ENCODE data around the gene PHEX.

The PHEX gene

GRCh38 chrX:22095856-22096255 lies 63.7 kb downstream of the PHEX start:
- peaks cover 0 to 7% of the 10 kb centered on the region in 2 donors for H3K4me1 Mint-ChIP-seq
- H3K4me3 Mint-ChIP-seq: no peak overlapping the region
- H3K36me3 Mint-ChIP-seq: peaks cover 18 to 37% of the 10 kb centered on the region in 2 donors
- ATAC-seq (replicated peaks): no peak
- DNase-seq: no peak
- H3K9me3 Mint-ChIP-seq: peaks cover 0 to 1% of the 10 kb centered on the region in 2 donors
- H3K27me3 Mint-ChIP-seq: no peaks in the 10 kb centered on the region
- no peak overlapping the region for H3K27ac Mint-ChIP-seq

- peaks cover 7 to 28% of the 10 kb centered on the region in 2 donors for H3K36me3 Mint-ChIP-seq
- DNase-seq (no peak), ATAC-seq (replicated peaks) (no peak)
- no peaks in the 10 kb centered on the region for H3K27me3 Mint-ChIP-seq
- H3K9me3 Mint-ChIP-seq: peaks cover 0 to 1% of the 10 kb centered on the region in 2 donors
- no peak overlapping the region for H3K27ac Mint-ChIP-seq
- no peaks in the 10 kb centered on the region for H3K4me1 Mint-ChIP-seq
- H3K4me3 Mint-ChIP-seq: no peak overlapping the region
Observed at GRCh38 chrX:22097012-22097694, 65.0 kb downstream of the PHEX start.

DNA sequence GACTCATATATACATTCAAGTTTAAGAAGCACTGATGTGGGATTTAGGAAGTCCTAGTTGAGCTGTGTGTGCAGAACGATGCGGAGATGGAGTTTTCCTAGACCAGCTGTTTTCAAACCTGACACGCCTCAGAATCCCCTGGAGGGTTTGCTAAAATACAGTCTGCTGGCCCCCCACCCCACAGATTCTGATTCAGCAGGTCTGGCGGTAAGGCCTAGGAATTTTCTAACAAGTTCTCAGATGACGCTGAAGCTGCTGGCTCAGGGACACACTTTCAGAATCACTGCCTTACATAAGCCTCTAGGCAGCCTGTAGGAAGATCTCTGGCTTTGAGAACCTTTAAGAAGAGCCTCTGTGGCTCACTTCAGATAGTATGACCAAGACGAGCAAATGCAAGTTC lies 73.1 kb downstream of the PHEX start:
- Mint-ChIP-seq H3K9me3 (peaks cover 0 to 4% of the 10 kb centered on the region in 2 donors), H3K4me3 (no peak overlapping the region), H3K36me3 (peaks cover 8 to 15% of the 10 kb centered on the region in 2 donors), H3K27ac (no peak overlapping the region), H3K27me3 (no peaks in the 10 kb centered on the region), H3K4me1 (no peaks in the 10 kb centered on the region)
- DNase-seq: no peak
- no peak for ATAC-seq (replicated peaks)

DNA sequence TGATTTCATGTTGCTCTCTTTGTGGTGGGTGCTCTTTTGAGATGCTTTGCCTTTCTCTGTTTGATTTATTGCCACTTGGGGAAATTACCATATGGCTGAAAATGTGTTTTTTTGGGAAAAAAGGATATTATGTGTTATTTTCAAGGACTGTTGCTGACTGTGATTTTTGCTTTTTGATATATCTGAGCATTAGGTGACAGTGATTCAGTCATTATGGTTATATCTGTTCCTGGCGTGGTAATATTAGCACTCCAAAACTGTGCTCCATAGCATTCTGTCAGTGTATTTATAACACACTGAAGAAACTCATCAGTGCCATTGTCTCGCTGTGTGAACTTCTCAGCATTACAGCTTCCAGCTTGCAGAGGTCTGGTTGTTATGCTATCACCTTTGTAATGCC lies 73.8 kb downstream of the PHEX start:
- no peaks in the 10 kb centered on the region for H3K4me1 Mint-ChIP-seq
- no peak for ATAC-seq (replicated peaks)
- peaks cover 0 to 4% of the 10 kb centered on the region in 2 donors for H3K9me3 Mint-ChIP-seq
- no peak for DNase-seq
- no peak overlapping the region for H3K27ac Mint-ChIP-seq
- H3K36me3 Mint-ChIP-seq: peaks cover 5 to 11% of the 10 kb centered on the region in 2 donors
- no peaks in the 10 kb centered on the region for H3K27me3 Mint-ChIP-seq
- no peak overlapping the region for H3K4me3 Mint-ChIP-seq

- Mint-ChIP-seq H3K9me3 (no peaks in the 10 kb centered on the region), H3K27ac (no peak overlapping the region), H3K4me1 (no peaks in the 10 kb centered on the region), H3K27me3 (no peaks in the 10 kb centered on the region), H3K36me3 (peaks cover 0 to 8% of the 10 kb centered on the region in 2 donors), H3K4me3 (no peak overlapping the region)
- ATAC-seq (replicated peaks): no peak
- DNase-seq: no peak
Observed at GRCh38 chrX:22109442-22109841, 77.3 kb downstream of the PHEX start.

DNA sequence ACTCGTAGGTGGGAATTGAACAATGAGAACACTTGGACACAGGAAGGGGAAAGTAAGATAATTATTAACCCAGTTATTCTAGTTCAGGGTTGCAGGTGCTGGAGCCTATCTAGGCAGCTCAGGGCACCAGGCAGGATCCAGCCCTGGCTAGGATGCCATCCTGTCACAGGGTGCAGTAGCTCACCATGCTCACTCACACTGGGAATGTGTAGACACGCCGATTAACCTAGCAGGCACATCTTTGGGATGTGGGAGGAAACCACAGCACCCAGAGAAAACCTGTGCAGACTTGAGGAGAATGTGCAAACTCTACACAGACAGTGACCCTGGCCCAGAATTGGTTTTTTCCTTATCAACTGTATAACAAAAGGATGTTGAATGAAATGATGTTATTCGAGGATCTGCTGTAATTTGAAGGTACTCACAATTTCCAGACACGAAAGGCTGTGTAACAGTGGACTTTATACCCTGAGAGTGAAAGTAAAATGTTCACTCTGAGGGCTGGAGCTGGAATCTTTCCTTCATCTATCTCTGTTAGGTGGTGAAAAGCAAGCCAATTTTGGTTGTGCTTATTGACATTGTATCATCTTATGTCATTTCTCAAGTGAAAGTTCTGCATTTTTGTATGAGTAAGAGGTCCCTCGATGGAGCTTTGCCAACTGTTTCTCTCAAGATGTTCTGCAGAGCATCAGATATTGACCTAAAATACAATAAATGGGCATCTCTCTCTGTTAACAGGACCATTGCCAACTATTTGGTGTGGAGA lies 78.8 kb downstream of the PHEX start:
- DNase-seq (no peak), ATAC-seq (replicated peaks) (no peak)
- Mint-ChIP-seq H3K9me3 (peaks cover 0 to 2% of the 10 kb centered on the region in 2 donors), H3K27ac (no peak overlapping the region), H3K36me3 (peaks cover 0 to 10% of the 10 kb centered on the region in 2 donors), H3K4me1 (no peaks in the 10 kb centered on the region), H3K4me3 (no peak overlapping the region), H3K27me3 (no peaks in the 10 kb centered on the region)

- ATAC-seq (replicated peaks) (no peak), DNase-seq (no peak)
- Mint-ChIP-seq H3K36me3 (peaks cover 2 to 10% of the 10 kb centered on the region in 2 donors), H3K27me3 (peaks cover 0 to 4% of the 10 kb centered on the region in 2 donors), H3K9me3 (peaks cover 2 to 3% of the 10 kb centered on the region in 2 donors), H3K4me3 (no peak overlapping the region), H3K4me1 (peaks cover 0 to 2% of the 10 kb centered on the region in 2 donors), H3K27ac (no peak overlapping the region)
Observed at GRCh38 chrX:22116605-22117546, 84.8 kb downstream of the PHEX start.

- Mint-ChIP-seq H3K36me3 (peaks cover 2 to 8% of the 10 kb centered on the region in 2 donors), H3K4me3 (no peak overlapping the region), H3K9me3 (peaks cover 2 to 3% of the 10 kb centered on the region in 2 donors), H3K4me1 (peaks cover 0 to 2% of the 10 kb centered on the region in 2 donors), H3K27me3 (peaks cover 0 to 4% of the 10 kb centered on the region in 2 donors), H3K27ac (no peak overlapping the region)
- DNase-seq (no peak), ATAC-seq (replicated peaks) (no peak)
Observed at GRCh38 chrX:22117633-22118032, 85.5 kb downstream of the PHEX start.

GRCh38 chrX:22118161-22118830 lies 86.2 kb downstream of the PHEX start:
- no peak for DNase-seq
- Mint-ChIP-seq H3K27ac (no peak overlapping the region), H3K4me1 (peaks cover 0 to 2% of the 10 kb centered on the region in 2 donors), H3K36me3 (peaks cover 2 to 8% of the 10 kb centered on the region in 2 donors), H3K27me3 (peaks cover 0 to 4% of the 10 kb centered on the region in 2 donors), H3K4me3 (no peak overlapping the region), H3K9me3 (peaks cover 2 to 3% of the 10 kb centered on the region in 2 donors)
- no peak for ATAC-seq (replicated peaks)

GRCh38 chrX:22121161-22121560 lies 89.0 kb downstream of the PHEX start:
- H3K27ac Mint-ChIP-seq: no peak overlapping the region
- H3K27me3 Mint-ChIP-seq: peaks cover 0 to 6% of the 10 kb centered on the region in 2 donors
- peaks cover under 1 to 3% of the 10 kb centered on the region in 2 donors for H3K4me1 Mint-ChIP-seq
- DNase-seq: no peak
- no peak overlapping the region for H3K4me3 Mint-ChIP-seq
- peaks cover 2 to 3% of the 10 kb centered on the region in 2 donors for H3K36me3 Mint-ChIP-seq
- ATAC-seq (replicated peaks): no peak
- H3K9me3 Mint-ChIP-seq: peaks cover 0 to 3% of the 10 kb centered on the region in 2 donors

GRCh38 chrX:22122510-22122909 lies 90.4 kb downstream of the PHEX start:
- peaks cover 0 to 12% of the 10 kb centered on the region in 2 donors for H3K27me3 Mint-ChIP-seq

GRCh38 chrX:22124098-22124497 lies 92.0 kb downstream of the PHEX start:
- Mint-ChIP-seq H3K36me3 (peaks cover 0 to 2% of the 10 kb centered on the region in 2 donors), H3K4me3 (no peak overlapping the region), H3K9me3 (no peaks in the 10 kb centered on the region), H3K27me3 (peaks cover 0 to 14% of the 10 kb centered on the region in 2 donors), H3K4me1 (peaks cover 2 to 5% of the 10 kb centered on the region in 2 donors), H3K27ac (no peak overlapping the region)
- ATAC-seq (replicated peaks) (no peak), DNase-seq (no peak)

More at GRCh38 chrX:22122510-22122909, 90.4 kb downstream of the PHEX start:
- H3K4me1 Mint-ChIP-seq: peaks cover 3 to 5% of the 10 kb centered on the region in 2 donors
- no peak overlapping the region for H3K27ac Mint-ChIP-seq
- DNase-seq (no peak), ATAC-seq (replicated peaks) (no peak)
- no peak overlapping the region for H3K4me3 Mint-ChIP-seq
- peaks cover 0 to 3% of the 10 kb centered on the region in 2 donors for H3K9me3 Mint-ChIP-seq
- peaks cover 2 to 4% of the 10 kb centered on the region in 2 donors for H3K36me3 Mint-ChIP-seq

GRCh38 chrX:22125481-22125880 lies 93.4 kb downstream of the PHEX start:
- peaks cover 2 to 5% of the 10 kb centered on the region in 2 donors for H3K4me1 Mint-ChIP-seq
- H3K4me3 Mint-ChIP-seq: no peak overlapping the region
- H3K36me3 Mint-ChIP-seq: peaks cover 0 to 2% of the 10 kb centered on the region in 2 donors
- no peak overlapping the region for H3K27ac Mint-ChIP-seq
- peaks cover 0 to 15% of the 10 kb centered on the region in 2 donors for H3K27me3 Mint-ChIP-seq
- no peak for ATAC-seq (replicated peaks)
- no peaks in the 10 kb centered on the region for H3K9me3 Mint-ChIP-seq
- no peak for DNase-seq

Data from stimulated activated naive B cell treated with anti-CD40 and anti-IgM and Interleukin-4, amounts not matched to agents 10 μg/mL and 1 μg/mL and 100 μg/mL, for 72 hours (primary cell).